Endometrial microvascular endothelial cells (primary cell): ENCODE results near the gene ARRB1. TPM values are rescaled to one million over a fixed set of nuclear protein-coding genes. Genes with fewer than 3 reads are reported as not detected.

Source experiments
- in situ Hi-C: cut with HindIII; loops from 2 replicates; pipeline ENCODE4 v1.10.0; 2017; ENCODE audit warnings: low sequenced_read_pairs, low pct_unique_long_range_greater_than_20kb; ENCODE audit errors: inconsistent ontology term
- total RNA-seq: library from RNA; depleted of rRNA; stranded (reverse); fragments of >200 nt; gene quantifications from one replicate; pipeline ENCODE4 v1.2.3, GENCODE V29; 2015; ENCODE audit errors: inconsistent ontology term

ARRB1 gene
- total RNA-seq, 1 donor from 2014 or later = 22.7 TPM

DNA sequence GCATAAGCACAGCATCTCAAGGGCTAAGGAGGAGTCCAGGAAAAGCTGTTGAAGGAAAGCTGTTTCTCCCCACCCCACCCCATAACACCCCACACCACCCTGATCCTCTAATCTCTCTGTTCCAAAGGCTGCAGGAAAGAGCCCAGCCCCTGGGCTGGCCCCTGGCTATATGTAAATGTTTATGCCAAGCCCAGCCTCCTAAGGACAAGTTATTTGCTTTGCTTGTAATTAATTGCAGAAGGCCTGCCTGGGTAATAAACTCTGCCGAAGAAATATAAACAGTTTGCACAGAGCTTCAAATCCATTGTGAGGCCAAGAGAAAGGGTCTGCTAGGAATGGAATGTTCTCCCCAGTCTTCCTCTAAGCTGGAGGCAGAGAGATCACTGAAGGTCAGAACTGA, 21.2 kb downstream of the ARRB1 start:
- in situ Hi-C loops = no loop called here

DNA sequence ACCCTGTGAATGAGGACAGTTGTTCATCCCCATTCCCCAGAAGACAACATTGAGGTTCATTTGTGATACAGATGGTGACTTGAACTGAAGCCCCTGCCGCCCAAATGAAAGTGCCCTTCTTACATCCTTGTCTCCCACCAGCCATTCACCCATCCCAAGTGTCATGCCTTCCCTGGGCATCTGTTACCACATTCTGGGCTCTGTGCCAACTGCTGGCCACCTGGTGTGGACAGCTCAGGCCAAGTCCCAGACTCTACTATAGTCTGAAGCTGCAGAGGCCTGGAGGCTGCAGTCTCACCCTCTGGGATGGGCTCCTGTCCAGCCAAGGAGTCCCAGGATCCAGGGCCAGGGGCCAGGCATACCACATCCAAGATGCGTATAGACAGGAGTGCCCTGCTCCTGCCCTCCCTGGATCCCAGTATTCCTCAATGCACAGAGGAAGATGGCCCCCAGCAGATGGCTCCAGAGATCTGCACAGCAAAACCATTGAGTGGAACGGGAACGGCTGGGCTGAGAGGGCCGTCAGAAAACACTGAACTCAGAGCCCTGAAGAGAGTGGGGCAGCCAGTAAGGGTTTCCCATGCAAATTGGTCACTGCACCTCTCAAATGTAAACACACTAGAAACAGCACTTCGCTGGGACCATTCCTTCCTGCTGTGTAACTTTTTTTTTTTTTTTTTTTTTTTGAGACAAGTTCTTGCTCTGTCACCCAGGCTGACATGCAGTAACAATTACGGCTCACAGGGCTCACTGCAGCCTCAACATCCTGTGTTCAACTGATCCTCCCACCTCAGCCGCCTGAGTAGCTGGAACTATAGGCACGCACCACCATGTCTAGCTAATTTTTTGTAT, 22.8 kb downstream of the ARRB1 start:
- in situ Hi-C loops = no loop called here

DNA sequence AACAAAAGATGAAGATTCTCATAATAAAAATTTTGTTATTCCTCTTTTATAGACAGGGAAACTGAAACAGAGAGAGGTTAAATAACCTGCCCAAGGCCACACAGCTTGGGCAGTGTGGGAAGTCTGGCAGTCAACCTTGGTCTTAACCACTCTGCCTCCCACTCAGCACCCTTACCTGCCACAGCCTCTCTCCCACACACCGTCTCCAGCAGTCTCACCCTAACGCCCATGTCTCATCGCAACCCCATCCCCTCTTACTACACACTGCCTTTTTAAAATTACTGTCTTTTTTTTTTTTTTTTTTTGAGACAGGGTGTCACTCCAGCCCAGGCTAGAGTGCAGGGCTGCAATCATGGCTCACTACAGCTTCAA, 25.0 kb downstream of the ARRB1 start:
- in situ Hi-C loops = no loop called here

DNA sequence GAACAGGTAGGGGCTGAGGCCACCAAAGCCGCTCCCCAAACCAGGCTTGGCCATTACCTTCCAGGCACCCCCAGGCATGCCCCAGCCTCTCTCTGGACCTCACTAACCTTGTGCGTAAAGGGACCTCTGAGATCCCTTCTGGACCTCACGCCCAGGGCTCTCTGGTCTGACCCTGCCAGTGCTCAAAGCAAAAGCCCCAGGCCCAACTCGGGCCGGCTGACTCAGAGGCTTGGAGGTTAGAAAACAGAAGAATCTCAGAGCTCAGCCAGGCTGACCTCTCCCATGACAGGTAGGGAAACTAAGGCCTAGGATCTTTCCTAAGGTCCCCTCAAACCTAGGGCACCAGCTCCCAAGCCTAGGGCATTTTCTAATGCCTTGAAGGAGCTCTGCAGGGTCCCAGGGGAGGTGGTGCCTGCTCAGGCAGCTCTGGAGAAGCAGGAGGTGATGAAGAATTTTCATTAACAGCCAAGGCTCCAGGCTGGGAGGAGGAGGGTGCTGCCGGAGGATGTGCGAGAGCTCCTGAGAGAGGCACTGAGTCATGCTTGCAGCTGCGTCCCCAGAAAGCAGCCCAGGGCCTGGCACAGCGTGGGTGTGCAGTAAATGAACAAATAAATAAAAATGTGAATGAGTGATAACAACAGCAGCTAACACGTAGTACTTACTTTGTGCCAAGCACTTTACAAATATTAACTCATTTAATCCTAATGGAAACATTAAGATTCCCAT, 25.6 kb downstream of the ARRB1 start:
- in situ Hi-C loops = no loop called here

DNA sequence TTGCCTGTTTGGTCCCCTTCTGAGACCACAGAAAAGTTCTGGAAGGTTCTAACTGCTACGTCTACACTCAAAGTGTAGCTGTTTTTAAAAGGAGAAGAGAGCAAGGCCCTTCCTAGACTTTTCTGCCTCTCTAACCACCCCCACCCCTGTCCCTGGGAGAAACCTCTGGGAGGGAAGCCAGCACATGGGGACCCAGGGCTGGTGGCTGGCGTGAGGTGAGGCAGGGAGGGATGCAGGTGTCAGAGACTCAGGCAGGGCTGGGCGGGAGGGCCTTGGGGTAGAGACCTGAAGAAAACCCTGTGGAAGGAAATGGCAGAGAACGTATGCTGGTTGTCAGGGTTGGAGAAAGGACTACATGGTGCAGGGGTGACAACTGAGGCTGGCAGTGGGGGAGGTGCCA, 26.7 kb downstream of the ARRB1 start:
- in situ Hi-C loops = no loop called here

DNA sequence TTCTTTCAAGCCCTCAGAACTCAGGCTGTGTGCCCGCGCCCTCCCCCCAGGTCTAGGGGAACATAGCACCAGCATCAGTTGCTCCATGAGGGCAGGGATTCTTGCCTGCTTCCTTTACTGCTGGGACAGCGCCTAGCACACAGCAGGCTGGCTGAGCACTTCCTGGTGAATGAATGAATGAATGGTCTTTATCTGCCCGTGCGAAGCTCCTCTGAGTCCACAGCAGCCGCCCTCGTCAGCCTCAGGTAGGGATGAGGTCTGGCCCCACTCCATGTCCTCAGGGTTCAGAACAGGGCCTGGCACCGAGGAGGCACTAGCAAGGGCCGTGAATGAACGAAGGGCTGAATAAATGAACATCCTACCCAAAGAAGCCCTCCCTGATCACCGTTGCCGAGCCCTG, 27.3 kb downstream of the ARRB1 start:
- in situ Hi-C loops = no loop called here

DNA sequence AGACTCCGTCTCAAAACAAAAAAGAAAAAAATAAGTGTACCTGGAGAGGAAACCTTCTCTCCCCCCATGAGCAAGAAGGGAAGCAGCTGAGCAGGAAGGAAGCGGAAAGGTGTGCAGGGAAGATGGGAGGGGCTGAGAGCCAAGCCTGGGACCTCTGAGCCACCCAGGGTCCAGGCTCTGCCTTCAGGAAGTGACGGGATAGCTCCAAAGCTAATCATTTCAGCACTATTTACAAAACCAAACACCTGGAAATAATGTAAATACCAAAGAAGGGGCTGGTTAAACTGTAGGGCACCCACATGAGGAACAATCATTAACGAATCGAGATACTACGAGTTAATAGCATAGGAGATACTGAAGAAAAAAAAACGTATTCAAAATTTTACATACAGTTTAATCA, 27.9 kb downstream of the ARRB1 start:
- in situ Hi-C loops = no loop called here

DNA sequence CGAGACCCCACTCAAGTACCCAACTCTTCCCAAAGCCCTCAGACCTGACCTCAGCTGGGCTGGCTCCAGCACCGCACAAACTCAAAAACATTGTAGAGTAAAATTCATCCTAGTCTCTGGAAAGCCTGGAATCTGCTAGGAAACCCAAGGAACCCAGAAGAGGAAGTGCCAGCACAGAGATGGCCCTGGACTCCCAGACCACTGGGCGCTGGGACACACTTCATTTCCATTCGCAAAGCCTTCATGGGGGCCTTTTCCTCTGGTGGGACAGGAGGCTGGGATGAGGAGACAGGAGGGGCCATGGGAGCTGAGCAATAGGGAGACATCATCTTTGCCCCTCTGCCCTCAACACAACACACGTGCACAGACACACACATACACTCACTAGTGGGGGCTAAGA, 30.8 kb downstream of the ARRB1 start:
- in situ Hi-C loops = no loop called here

DNA sequence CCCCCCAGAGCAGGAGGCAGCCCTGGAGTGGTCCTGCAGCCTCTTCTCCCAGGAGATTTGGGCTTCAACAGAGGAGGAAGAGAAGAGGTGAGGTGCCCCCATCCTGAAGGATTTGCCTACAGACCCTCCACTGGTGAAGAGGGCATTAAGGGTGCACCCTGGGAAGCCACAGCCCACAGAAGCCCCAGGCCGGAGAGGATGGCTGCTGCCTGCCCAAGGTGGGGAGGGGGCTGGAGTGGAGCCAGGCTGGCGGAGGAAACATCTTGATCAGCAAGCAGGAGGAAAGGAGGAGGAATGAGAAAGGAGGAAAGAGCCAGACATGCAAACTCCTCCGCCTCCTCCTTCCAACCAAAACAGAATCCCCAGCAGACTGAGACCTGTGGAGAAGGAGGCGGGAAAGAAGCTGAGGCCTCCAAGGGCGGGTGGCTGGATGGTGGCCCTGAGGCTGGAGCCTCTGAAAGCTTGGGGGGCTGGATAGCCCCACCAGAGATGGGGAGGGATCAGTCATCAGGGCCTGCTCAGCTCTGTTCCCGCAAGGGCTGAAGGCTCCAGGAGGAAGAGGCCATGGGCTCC, 31.3 kb downstream of the ARRB1 start:
- in situ Hi-C loops = no loop called here

DNA sequence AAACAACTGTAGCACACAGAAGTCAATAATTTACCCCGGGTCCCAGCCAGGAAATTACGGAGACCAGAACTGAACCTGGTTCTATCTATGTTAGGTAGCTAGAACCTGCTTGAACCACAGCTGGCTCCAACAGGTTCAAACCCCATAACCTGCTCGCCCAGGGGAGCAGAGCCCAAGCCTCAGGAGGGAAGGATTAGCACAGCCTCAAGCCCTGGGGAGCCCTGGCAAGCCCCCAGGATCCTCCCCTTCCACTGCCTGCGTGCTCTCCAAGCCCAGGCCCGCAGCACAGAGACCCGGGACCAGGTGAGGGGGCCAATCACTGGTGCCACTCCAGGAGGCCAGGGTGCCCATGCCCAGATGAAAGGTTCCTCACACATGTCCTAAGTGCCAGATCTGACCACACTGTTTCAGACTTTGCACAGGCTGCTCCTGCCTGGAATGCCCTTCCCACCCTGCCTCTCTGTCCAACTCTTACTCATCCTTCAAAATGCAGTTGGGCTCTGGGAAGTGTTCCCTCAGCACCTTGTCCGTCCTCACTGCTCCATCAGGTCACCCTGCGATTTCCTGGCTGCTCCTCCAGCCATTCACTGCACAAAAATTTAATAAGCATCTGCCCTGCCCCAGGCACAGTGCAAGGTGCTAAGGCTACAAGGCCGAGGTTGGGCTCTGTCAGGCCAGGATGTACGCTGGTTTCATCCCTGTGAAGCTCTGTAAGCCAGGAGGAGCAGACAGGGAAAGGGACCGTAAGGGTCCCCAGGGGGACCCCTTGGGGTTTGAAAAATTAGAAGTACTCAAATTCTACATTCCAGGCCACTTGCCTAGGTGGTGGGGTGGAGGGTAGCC, 32.2 kb downstream of the ARRB1 start:
- in situ Hi-C loops = no loop called here

DNA sequence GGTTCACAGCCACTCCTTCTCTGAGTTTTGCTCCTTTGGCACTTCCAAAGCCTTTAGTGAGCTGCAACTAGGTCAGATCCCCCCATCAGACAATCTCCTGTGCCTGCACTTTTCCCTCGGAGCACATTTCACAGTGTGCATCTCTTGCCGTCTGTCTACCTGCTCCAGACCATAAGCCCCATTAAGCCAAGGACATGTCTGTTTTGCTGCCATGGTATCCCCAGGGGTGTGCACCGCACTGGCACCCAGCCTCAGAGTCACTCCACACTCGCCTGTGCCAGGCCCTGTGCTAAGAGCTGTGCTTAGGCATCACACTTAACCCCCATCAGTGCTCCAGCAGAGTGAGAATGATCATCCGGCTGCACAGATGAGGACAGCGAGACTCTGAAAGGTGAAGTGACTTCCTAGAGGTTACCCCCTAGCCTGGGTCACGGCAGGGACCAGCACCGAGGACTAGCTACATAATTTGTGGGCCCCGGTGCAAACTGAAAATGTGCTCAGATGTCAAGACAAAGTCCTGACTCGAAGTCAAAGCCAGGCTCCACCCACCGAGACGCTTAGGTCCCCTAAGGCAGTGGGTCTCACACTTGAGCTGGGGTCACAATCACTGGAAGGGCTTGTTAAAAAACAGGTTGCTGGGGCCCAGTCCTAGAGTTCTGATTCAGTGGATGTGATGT, 33.9 kb downstream of the ARRB1 start:
- in situ Hi-C loops = no loop called here

DNA sequence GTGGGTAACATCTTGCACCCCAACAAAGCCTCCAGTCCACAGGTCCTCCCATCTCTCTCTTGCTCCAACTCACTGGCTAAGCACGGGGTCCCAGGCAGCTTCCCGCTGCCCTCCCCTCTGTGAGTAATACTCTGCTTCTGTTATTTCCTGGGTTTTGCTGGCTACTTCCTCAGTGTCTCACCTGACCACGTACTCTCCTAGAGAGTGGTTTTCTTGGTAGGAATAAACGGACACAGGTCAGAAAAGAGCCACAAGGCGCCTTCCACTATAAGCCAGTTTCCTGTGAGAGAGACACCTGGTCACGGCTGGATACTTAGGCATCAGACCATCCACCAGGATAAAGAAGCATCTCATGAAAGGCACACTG, 36.0 kb downstream of the ARRB1 start:
- in situ Hi-C loops = no loop called here

DNA sequence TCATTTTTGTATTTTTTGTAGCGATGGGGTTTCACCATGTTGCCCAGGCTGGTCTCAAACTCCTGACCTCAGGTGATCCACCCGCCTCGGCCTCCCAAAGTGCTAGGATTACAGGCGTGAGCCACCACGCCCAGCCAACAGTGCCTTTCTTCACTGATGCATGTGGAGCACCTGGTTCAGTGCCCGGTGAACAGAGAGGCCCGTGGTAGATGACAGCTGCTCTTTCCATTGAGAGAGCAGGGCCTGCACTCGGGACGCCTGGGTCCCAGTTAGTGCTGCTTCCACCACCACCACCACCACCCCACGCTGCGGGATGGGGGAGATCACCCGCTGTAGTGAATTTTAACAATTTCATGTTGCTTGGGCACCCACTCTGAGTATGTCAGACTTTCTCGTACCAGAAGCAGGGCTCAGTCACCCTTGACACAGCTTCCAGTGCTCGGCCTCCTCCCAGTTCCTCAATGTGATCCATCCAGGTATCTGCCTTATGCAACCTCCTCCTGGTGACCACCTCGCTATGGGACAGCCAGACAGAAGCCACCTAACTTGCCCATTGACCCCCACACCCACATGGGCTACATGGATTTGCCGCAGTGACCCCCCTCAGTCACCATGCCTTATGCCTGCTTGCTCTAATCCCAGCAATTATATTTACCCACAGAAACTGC, 36.6 kb downstream of the ARRB1 start:
- in situ Hi-C loops = no loop called here

DNA sequence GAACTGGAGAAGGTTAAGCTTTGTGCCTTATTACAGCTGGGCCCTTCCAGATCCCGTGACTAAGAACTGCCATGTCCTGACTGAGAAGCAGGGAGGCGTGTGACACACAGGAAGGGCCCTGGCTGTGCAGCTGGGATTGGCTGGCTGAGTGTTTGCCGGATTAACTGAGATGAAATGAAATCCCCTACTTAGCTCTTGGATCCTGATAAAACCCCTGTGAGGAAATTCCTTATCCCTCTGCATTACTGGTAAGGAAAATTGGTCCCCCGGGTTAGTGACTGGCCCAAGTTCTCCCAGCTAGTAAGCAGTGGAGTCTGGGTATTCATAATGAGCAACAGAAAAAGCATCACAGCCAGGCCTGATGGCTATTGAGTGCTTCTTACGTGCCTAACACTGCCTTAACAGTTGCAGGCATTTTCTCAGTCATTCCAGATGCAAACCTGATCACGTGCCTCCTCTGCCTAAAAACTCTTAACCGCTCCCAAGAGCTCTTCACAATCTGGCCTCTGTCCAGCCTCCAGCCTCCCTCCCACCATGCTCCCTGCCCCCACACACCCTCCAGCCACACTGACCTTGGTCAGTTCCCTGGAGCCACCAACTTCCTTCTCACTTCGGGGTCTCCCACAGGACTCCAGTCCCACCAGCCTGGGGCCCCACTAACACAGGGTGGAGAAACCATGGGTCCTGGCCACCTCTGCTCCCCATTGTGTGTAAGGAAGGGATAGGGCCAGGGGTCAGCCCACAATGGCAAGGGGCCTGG, 37.8 kb downstream of the ARRB1 start:
- in situ Hi-C loops = no loop called here

DNA sequence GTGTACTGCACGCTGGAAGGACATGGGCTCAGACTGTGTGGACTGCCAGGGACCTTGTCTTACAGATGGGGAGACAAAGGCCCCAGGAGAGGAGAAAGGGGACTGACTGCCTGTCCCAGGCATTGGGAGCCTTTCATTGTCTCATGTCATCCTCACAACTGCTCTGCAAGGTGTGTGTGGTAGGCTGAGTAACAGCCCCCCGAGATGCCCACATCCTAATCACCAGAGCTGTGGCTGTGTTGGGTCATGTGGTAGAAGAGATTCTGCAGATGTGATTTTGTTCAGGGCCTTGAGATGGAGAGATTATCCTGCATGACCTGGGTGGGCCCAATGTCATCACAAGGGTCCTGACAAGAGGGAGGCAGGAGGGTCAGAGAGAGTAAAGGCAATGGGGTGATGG, 39.1 kb downstream of the ARRB1 start:
- in situ Hi-C loops = no loop called here

DNA sequence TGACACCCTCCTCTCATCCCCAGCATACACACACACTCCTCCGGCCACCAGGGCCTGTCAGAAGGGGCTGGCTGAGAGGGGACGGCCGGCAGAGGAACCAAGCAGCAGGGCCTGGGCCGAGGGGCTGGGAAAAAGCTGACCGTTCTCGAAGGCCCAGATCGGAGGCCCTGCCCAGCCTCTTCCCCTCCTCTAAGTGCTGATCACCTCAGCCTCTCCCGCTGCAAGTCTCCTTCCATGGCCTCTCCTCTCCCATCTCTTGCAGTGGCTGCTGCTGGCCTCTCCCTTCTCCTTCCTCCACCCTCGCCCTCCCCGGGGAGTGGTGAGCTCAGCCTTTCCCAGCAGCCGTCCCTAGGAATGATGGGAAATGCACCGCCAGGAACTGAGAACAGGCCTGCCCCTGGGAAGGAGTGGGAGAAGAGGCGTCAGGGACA, 39.6 kb downstream of the ARRB1 start:
- in situ Hi-C loops = no loop called here

DNA sequence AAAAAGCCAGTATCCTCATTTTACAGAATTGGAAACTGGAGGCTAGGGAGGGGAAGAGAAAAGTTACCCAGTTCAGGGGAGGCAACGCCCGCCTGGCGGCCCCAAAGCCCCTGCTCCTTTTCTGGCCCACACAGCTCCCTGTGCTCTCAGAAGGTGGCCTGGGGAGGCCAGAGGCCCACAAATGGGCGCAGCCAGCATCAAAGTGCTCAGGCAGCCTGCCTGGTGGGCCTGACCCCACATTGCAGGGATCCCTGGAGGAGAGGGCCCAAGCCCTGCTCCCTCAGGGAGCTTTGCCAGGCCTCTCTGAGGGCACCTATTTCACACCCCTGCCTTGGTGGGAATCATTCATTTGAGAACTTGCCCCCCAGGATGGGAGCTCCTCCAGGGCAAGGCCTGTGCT, 42.5 kb downstream of the ARRB1 start:
- in situ Hi-C loops = no loop called here

DNA sequence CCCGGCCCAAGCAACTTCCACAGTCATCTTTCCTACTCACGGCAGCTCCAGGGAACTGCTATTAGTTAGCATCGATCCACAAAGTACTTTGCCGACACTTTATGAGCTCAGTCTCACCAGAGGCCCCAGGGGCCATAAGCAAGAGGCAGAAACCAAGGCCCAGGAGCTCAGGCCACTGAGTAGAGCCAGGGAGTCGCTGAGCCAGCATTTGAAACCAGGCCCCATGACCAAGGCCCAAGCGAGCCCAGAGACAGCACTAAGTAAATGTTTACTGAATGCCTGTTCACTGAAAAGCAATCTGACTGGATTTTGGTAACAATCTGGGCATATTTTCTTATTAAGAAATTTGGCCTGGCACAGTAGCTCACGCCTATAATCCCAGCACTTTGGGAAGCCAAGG, 43.3 kb downstream of the ARRB1 start:
- in situ Hi-C loops = no loop called here
